GM18499 (cell line): ENCODE results near the gene KIF5A.
"Not testable (repeated sequence)": the region's sequence is repeated elsewhere in the genome, so short reads cannot be mapped to it uniquely, and the experiment has no call there.

Experiments
- ATAC-seq: cut with Tn5 transposase; IDR thresholded peaks from one replicate; pipeline ENCODE4 v1.9.1; 2021; ENCODE audit warnings: moderate number of reproducible peaks; ENCODE audit not compliant: insufficient read depth, unreplicated experiment

Gene KIF5A

GRCh38 chr12:57552306-57552651, 2.4 kb downstream of the KIF5A start:
- no peak for ATAC-seq

GRCh38 chr12:57552835-57553313, 3.0 kb downstream of the KIF5A start:
- no peak for ATAC-seq

- no peak for ATAC-seq
Measured at GRCh38 chr12:57553343-57554202, 3.7 kb downstream of the KIF5A start.

DNA sequence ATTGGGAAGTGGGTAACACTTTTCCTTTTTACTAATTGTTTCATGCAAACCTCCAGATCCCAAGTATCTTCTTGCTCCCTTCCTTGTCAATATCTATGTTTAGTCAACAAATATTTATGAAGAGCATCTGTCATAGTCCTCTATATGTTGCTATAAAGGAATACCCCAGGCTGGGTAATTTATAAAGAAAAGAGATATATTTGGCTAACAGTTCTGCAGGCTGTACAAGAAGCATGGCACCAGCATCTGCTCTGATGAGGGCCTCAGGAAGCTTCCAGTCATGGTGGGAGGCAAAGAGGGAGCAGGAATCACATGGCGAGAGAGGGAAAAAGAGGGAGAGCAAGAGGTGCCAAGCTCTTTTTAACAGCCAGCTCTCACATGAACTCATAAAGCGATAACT, 4.6 kb downstream of the KIF5A start:
- ATAC-seq = no peak

DNA sequence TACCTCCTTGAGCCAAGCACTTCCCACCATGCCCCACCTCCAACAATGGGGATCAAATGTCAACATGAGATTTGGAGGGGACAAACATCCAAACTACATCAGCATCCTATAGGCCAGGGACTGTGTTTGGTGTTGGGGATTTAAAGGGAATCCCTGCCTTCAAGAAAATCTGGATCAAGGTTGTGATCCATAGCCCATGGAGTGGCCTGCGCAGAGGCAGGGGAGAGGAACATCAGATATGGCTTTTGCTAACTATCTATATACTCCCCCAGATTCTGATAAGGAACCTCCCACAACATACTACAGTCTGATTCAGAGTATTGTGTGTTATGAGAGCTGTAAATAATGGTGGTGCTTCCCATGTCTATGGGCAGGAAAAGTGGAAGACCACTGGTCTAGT, 5.1 kb downstream of the KIF5A start:
- ATAC-seq = no peak

GRCh38 chr12:57558864-57559263, 9.0 kb downstream of the KIF5A start:
- ATAC-seq = no peak

GRCh38 chr12:57560516-57560915, 10.7 kb downstream of the KIF5A start:
- no peak for ATAC-seq

- ATAC-seq = not testable (repeated sequence)
Measured at GRCh38 chr12:57561117-57561516, 11.3 kb downstream of the KIF5A start.

DNA sequence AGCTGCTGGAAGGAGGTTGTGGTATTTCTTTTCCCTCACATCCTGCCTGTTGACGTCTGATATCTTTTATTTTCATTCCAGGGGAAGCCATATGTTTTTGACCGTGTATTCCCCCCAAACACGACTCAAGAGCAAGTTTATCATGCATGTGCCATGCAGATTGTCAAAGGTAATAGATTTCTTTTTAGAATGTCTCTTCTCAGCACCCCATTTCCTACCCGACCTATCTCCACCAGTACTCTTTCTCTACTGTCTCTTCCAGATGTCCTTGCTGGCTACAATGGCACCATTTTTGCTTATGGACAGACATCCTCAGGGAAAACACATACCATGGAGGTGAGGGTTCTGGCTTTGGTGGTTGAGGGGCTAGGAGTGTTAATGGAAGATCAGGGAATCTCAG, 13.5 kb downstream of the KIF5A start:
- ATAC-seq = no peak

GRCh38 chr12:57564178-57564740, 14.4 kb downstream of the KIF5A start:
- no peak for ATAC-seq

DNA sequence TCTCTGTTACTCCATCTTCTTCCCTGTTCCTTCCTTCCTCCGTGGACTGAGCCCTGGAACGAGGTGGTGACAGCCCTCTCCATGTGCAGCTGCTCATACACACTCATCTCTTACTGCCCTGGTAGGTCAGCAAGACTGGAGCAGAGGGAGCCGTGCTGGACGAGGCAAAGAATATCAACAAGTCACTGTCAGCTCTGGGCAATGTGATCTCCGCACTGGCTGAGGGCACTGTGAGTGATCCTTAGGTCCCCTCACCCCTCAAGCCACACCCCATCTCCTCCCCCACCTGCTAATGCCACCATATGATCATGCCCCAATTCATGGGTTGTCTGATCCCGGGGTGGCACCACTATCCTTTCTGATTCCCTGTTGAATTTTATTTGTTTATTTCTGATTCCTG, 19.0 kb downstream of the KIF5A start:
- ATAC-seq = no peak

DNA sequence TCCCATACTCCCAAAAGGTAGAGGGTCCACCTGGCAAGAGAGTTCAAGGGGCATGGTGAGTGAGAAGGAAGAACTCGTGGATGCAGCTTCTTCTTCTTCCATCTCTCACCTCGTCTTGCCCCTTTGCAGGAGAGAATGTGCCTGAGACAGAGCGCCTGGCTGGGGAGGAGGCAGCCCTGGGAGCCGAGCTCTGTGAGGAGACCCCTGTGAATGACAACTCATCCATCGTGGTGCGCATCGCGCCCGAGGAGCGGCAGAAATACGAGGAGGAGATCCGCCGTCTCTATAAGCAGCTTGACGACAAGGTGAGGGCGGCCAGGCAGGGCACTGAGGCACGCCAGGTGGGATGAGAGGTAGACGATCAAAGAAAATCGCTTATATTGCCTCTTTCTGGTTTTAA, 20.0 kb downstream of the KIF5A start:
- no peak for ATAC-seq

GRCh38 chr12:57570438-57570837, 20.6 kb downstream of the KIF5A start:
- not testable (repeated sequence) for ATAC-seq

DNA sequence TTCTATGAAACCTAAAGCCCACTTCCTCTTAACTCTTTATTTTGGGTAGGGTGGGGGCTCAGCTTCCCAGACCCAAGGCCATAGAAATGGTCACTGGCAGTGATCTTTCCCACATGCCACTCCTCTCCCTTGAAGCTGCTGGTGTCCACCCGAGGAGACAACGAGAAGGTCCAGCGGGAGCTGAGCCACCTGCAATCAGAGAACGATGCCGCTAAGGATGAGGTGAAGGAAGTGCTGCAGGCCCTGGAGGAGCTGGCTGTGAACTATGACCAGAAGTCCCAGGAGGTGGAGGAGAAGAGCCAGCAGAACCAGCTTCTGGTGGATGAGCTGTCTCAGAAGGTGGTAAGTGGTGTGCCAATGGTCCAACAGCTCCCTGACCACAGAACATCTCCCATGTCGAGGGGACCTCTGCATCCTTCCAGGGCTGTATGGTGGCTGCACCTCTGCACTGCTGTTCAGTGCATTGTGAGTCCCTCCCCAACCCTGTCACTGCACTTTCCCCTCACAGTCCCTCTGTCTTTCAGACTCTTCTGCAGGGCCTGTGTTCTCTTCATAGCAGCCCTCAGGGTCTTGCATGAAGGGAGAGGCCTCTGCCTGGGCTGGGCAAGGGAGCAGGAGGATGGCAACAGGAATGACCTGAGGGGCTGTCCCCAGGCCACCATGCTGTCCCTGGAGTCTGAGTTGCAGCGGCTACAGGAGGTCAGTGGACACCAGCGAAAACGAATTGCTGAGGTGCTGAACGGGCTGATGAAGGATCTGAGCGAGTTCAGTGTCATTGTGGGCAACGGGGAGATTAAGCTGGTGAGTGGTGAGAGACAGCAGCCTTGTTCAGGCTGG, 22.3 kb downstream of the KIF5A start:
- ATAC-seq = no peak

DNA sequence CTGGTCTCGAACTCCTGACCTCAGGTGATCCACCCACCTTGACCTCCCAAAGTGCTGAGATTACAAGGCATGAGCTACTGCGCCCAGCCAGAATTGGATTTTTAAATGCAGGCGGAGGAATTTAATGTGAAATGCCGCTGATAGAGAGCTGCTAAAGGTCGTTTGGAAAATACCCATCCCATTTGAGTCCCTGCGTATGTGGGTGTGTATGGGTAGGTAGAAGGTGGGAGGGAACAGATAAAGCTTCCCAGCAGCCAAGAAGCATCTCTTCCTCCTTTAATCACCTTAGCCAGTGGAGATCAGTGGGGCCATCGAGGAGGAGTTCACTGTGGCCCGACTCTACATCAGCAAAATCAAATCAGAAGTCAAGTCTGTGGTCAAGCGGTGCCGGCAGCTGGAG, 25.0 kb downstream of the KIF5A start:
- no peak for ATAC-seq

- no peak for ATAC-seq
Measured at GRCh38 chr12:57575771-57576612, 26.1 kb downstream of the KIF5A start.

DNA sequence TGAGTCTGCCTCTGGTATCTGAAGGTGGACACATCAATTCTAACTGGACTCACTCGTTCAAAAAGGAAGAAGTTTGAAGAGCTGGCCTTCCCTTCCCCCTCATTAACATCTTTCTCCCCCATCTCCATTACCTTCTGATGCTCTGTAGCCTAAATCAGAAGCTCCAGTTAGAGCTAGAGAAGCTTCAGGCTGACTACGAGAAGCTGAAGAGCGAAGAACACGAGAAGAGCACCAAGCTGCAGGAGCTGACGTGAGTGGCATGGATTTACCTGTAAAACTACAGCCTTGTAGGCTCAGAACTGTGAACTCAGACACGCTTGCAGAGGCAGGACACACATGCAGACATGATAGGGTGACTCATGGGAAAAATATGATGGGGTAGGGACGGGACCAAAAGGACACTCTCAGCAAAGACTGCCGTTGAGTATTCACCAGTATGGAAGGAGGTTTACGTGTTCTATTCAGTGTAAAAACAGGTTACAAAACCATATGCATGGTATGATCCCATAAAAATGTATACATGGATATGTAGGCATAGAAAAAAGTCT, 26.8 kb downstream of the KIF5A start:
- no peak for ATAC-seq

GRCh38 chr12:57577981-57578758, 28.3 kb downstream of the KIF5A start:
- ATAC-seq = no peak

- no peak for ATAC-seq
Measured at GRCh38 chr12:57579011-57579410, 29.2 kb downstream of the KIF5A start.
